GM19240 (cell line): ENCODE results near the gene FRS2.
A peak's percentile ranks its signal among the peaks of the same experiment; 100 is the strongest.
"Not testable (repeated sequence)": the region's sequence is repeated elsewhere in the genome, so short reads cannot be mapped to it uniquely, and the experiment has no call there.

Experiments used
- DNase-seq: peaks from one replicate; pipeline ENCODE4 v3.0.0; 2011; ENCODE audit warnings: low spot score; ENCODE audit not compliant: insufficient read length

Gene FRS2

DNA sequence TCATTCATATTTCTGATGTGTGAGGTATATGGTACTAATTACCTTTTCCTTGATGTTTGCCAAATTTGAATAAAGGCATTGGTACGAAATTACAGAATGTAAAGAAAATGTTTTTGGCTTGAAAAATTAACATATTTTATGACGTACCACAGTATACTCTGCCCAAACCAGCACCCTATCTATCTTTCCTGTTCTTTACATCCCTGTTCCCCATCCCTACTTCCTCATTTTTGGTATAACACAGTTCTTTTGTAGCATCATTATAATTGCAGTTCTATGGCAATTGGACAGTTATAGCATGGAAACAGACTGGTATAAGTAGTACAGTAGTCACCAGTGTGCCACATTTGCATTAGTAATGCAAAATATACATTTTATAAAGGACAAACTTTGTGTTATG, 108.1 kb downstream of the FRS2 start:
- no peak for DNase-seq

DNA sequence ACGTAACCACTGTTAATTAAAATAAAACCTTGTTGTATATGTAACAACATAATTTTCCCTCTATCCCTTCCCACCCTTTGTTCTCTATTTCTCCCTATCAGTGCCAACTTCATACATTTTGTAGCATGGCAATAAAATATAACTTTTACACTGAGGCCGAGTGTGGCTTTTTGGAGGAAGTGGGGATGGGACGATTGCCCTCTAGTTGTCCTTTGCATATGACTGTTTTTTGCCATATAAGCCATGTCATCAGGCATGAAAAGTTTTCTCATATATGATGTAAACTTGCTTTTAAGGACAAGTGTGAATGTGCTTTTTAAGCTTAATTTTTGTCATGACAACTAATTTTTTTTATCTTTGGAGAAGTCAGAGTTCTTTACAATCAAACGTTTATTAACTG, 108.8 kb downstream of the FRS2 start:
- no peak for DNase-seq

GRCh38 chr12:69580074-69580473, 109.9 kb downstream of the FRS2 start:
- no peak for DNase-seq

DNA sequence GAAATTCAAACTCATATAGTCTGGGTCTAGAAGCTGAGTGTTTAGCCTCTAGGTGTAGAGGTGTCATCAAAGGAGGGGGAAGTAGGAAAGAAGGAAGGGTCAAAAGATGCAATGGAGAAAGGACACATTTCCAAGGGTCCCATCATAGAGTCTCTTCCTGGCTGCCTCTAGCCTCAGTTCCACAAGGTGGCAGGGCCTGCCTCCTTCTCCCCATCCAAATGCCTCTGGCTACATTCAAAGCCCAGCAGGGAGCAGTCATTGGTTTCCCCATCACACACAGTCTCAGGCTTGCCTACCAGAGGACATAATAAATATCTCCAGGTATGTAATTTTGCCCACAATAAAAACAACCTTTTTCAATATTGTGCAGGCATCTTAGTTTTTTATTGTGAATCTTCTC, 113.0 kb downstream of the FRS2 start:
- no peak for DNase-seq

- peak; percentile 69 for DNase-seq
Observed at GRCh38 chr12:69585189-69586062, 115.2 kb downstream of the FRS2 start, which contains the start of gene CCT2. Gene CCT2 (plus strand): TSS chr12:69585459. CDS start chr12:69585522, 63 bp downstream.

DNA sequence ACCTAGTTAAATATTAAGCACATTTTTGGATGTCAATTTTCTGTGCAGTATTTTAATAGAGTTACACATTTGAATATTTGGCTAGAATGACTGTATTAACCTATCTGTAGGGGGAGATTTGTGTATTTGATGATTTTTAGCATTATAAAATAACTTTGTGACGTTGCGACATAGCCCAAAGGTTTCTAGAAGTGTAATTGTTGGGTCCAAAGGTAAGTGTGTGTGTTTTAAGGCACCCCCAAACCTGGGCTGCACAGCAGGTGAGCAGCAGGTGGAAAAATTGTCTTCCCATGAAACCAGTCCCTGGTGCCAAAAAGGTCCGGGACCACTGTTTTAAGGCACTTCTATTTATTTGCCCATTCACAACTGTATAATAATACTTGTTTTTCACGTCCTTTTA, 118.3 kb downstream of the FRS2 start:
- no peak for DNase-seq

DNA sequence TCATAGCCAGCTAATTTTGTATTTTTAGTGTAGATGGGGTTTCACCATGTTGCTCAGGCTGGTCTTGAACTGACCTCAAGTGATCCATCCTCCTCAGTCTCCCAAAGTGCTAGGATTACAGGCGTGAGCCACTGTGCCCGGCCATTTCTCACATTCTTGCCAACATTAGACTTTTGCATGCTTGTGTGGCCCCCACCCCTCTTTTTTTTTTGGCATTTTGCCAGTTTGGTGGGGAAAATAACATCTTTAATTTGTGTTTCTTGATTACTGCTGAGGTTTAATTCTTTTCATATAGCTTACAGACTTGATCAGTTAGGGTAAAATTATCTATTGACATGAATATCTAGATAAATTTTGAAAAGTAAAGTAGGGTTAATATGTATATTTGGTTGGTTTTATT, 118.9 kb downstream of the FRS2 start:
- DNase-seq = no peak

DNA sequence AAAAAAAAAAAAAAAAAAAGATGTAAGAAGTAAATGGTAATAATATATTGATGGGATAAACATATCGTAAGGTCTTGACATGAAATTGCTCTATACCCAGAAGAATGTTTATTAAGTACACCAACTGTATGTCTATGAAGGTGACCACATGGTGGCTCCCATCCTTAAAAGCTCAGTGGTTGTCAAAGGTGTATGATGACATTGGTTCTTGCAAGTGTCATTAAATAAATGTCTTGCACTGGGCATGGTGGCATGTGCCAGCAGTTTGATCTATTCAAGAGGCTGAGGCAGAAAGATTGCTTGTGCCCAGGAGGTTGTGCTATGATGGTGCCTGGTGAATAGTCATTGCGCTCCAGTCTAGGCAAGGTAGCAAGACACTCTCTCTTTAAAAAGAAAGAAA, 125.5 kb downstream of the FRS2 start:
- no peak for DNase-seq

DNA sequence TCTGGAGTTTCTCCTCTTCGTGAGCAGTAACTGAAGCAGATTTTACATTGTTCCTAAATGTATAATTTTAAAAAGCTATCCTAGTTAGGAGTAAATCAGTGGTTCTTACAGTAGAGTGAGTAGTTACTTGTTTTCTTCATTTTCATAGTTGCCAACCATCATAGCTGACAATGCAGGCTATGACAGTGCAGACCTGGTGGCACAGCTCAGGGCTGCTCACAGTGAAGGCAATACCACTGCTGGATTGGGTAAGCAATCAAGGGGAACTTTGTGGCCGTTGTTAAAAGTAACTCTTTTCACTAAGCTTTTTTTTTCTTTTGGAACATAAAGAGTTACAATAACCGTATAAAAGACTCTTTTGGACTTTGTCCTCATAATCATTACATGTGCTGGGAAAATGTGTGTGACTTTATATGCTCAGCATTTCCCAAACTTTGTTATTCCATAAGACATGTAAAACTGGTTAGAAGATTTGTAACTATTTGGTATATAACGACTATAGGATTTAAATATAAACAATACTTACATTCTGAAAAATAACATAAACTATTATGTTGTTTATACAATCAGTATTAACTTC, 128.1 kb downstream of the FRS2 start:
- DNase-seq = no peak

DNA sequence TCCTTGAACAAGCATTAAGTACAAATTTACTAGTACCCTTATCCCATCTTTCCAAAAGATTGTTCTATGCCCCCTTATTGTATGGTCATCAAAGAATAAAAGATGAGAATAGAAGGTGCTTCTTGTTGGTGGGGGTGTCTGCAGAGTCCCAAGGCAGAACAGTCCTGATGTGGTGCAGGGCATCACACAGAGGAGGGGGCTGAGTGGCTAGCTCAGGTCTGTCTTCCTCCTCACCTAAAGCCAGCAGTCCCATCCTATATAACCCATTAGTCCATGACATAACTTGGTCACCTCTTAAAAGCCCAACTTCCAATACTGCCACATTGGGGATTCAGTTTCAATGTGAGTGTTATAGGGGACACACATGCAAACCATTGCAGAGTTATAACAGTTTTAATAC, 130.6 kb downstream of the FRS2 start:
- no peak for DNase-seq

DNA sequence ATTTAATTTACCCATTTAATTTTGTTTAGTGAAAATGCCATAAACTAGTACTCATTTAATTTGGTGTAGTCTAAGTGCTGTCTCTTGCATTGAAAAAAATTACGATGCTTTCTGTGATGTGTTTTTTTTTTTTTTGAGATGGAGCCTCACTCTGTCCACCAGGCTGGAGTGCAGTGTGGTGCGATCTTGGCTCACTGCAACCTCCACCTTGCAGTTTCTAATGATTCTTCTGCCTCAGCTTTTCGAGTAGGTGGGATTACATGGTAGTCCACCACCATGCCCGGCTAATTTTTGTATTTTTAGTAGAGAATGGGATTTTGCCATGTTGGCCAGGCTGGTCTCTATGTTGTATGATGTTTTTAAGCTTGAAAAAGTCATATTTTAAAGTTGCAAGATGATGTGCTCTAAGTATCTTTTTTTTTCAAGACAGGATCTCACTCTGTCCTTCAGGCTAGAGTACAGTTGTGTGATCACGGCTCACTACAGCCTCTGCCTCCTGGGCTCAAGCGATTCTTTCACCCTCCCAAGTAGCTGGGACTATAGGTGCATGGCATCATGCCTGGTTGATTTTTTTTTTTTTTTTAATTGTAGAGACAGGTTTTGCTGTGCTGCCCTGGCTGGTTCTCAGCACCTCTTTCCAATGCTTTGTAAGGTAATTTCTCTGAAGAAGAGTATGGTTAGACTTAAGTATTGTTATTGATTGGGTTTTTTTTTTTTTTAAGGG, 131.9 kb downstream of the FRS2 start:
- DNase-seq = no peak

DNA sequence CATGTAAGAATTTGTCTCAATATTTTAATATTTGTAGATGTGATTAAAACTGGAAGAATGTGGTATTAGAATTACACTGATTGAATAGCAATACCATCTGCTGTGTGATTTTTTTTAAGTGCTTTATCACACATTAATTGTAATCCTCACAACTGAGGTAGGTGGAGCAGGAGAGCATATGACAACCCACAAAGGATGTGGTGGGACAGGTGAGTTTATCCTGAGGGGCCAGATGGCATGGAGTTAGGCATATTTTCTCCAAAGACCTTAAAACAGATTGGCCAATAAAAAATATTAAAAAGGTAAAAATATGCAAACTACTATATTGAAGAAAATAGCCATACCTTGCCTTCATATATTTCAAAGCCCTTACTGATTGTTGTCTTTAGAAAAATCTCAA, 132.8 kb downstream of the FRS2 start:
- DNase-seq = no peak

- not testable (repeated sequence) for DNase-seq
Observed at GRCh38 chr12:69603556-69603955, 133.4 kb downstream of the FRS2 start.

DNA sequence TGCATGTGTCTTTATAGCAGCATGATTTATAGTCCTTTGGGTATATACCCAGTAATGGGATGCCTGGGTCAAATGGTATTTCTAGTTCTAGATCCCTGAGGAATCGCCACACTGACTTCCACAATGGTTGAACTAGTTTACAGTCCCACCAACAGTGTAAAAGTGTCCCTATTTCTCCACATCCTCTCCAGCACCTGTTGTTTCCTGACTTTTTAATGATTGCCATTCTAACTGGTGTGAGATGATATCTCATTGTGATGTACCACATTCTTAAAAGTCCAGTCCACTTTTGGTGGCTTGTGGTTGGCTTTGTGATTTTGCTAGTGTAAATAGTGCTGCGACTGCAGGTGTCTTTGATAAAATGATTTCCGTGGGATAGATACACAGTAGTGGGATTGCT, 134.1 kb downstream of the FRS2 start:
- DNase-seq = not testable (repeated sequence)

DNA sequence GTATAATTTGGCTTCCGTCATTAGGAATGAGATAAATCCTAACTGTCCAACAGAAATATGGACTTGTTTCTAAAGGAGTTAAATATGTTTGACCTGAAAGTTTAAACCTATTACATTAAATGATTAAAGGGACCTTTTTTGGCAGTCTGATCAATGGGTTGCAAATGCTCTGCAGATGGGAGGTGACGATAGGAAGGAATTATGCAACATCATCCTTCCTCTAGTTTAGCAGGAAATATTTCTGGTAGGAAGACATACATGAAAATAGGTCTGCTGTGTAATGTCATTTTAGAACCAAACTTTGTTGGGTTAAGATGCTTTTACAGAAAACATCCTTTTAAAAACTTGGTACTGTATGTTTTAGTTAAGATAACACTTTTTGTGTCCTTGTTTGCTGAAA, 137.9 kb downstream of the FRS2 start:
- DNase-seq = no peak

DNA sequence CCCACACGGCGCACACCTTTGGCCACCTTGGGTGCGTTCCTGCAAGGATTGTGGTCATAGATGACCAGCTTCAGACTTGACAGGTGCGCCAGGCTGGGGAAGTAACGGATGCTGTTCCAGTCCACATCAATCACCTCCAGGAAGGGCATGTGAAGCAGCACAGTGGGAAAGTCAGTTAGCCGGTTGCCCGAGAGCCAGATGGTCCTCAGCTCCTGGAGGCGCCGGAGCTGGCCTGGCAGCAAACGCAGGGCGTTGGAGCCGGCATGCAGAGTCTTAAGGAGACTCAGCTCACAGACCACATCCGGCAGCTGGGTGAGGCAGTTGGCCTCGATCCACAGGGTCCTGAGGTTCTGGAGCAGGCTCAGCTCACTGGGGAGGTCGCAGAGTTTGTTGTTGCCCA, 139.9 kb downstream of the FRS2 start:
- DNase-seq = no peak

DNA sequence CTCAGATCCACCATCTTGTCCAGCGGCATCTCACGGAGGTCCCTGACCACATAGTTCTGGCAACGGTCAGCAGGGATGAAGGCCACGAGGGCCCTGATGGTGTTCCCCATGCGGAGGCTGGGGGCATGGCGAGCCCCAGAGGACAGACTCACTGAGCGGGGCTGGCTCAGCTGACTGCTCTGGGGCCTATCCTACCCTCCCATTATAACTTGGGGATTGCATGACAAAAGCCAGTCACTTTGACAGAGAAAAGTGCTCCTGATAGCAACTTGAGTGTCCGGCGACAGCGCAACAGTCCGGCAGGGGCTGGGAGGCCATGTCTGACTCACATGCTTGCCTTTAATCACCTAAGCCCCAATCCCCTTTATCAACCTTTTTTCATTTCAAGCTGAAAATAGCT, 140.5 kb downstream of the FRS2 start, which contains the start of gene LRRC10:
TSS of gene LRRC10 (minus strand) at position 179 of the 400 bp plus-strand sequence. CDS start at position 110, 69 bp downstream.
- no peak for DNase-seq

GRCh38 chr12:69613351-69613750, 143.2 kb downstream of the FRS2 start:
- DNase-seq = no peak

- no peak for DNase-seq
Observed at GRCh38 chr12:69616025-69616424, 145.8 kb downstream of the FRS2 start.

- DNase-seq = no peak
Observed at GRCh38 chr12:69619050-69619449, 148.9 kb downstream of the FRS2 start.

GRCh38 chr12:69620077-69620476, 149.9 kb downstream of the FRS2 start:
- no peak for DNase-seq

DNA sequence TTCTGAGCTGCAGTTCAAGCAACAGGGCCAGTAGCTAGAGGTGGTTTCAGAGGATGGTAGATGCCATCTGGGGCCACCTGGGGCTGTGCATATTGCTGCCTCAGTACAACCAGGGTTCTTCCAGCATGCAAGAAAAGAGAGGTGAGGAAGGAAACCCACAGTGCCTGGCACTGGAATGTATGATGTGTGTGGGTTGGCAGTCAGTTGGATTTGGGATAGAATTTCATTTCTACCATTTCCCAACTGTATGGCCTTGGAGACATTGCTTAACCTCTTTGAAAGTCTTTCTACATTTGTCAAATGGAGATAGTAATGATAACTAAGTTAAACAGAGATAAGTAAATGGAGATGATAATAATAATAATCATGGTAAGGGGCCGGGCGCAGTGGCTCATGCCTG, 150.7 kb downstream of the FRS2 start:
- DNase-seq = no peak
